ENCODE measurements around the gene CTTN.

CTTN gene

DNA sequence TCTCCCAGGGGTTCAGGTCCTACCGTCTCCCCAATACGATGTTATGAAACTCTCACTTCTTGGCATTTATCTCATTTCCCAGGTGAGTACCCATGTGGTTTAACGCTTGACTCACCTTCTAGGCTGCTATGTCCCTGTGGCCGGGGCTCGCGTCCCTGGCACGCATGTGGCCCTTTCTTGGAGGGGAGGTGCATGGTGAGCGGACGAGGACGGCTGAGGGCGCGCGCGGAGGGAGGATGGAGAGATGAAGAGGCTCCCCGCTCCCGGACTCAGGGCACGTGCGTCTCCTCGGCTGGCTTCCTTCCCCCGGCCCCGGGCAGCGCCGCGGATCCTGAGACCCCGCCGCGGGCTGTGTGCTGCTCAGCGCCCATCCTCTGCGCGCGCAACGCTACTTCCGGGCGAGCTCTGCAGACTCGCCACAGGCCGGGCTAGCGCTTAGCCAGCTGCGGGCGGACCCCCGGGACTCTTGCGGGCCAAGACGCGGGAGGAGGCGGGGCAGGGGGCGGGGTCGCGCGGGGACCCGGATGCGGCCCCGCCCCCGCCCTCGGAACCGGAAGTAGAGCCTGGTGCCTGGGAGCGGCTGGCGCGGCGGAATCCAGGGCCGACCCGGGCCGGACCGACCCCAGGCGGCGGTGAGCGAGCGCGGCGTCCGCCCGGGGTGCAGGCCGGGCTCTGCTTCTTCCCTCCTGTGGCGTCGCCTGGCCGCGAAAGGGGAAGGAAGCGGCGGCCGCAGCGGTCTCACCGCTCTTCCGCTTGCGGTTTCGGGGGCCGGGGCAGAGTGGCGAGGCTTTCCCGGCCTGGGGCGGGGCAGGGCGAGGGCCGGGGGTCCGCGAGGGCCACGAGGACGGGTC is at the start of gene CTTN:
CTTN (plus strand) TSS at position 547 of the 851 bp plus-strand sequence. CDS start 8,769 bp downstream, outside the sequence.
- peak; percentile 84 for DNase-seq

DNA sequence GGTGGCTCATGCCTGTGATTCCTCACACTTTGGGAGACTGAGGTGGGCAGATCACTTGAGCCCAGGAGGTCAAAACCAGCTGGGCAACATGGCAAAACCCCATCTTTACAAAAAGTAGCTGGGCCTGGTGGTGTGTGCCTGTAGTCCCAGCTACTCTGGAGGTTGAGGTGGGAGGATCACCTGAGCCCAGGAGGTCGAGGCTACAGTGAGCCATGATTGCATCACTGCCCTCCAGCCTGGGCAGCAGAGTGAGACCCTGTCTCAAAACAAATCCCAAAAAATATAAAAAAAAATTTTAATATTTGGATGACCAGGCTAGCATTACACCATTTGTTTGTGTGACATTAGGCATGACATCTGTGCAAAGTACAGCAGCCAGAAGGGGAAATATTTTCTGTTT is 49.7 kb upstream of the CTTN start:
- DNase-seq, result no peak

DNA sequence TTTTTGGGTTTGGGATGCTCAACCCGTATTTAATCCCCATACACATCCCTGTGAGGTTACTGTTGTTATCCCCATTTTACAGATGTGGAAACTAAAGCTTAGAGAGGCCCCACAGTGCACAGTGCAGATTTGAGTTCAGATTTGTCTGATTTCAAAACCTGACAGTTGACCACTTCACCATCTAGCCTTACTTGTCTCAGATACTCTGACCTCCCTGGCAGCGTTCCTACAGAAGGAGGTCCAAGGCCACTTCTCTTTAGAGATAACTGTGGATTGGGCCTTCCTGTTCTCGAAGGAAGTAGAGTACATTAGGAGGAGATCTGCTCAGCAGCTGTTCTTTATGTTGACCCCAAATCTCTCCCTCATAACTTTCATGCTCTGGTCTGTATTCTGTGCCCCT is 46.7 kb upstream of the CTTN start:
- no peak for DNase-seq

DNA sequence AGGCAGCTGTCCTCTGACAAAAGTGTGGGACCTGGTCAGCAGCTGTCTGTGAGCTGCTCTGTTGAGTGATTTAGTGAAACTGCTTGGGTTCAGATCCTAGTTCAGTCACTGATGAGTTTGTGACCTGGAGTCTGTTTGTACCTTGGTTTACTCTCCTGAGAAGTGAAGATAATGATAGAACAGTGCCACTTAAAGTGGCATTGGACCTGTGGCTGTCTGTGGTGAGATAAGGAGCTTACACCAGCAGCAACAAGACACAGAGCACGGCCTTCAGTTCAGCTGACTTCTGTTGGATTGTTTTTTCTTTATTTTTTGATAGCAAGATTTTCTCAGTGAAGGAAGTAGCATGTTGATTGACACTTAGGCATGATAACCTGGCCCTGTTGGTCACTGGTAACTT is 46.2 kb upstream of the CTTN start:
- no peak for DNase-seq

DNA sequence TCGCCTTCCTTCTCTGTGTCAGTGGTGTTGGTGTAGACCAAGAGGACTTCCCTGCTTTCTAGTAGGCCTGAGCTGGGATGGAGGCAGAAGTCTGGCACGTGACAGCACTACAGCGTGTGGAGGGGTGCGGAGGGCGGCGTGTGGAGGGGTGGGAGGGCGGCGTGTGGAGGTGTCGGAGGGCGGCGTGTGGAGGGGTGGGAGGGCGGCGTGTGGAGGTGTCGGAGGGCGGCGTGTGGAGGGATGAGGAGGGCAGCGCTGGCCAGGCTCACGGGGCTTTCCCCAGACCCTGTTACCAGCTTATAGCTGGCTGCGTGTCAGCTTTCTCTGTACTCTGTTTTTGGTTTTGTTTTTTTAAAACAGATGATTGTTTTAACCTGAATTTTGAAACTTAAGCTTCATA is 45.7 kb upstream of the CTTN start:
- no peak for DNase-seq

DNA sequence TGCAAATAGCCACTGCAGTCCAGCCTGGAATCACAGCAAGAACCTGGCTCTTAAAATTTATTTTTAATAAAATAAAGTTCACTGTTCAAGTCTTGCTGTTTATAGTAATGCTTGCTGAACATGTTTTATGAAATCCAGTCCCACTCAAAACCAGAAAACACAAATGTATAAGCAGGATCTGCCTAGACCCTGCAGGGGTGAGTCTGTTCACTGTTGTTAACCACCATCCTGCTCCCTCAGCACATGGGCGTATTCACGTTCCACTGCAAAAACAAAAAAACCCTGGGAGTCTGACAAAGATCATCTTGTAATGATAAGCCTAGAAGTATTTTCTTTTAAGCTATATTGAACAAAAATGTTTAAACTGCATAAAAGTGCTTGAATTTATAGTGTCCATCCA is 45.0 kb upstream of the CTTN start:
- no peak for DNase-seq

DNA sequence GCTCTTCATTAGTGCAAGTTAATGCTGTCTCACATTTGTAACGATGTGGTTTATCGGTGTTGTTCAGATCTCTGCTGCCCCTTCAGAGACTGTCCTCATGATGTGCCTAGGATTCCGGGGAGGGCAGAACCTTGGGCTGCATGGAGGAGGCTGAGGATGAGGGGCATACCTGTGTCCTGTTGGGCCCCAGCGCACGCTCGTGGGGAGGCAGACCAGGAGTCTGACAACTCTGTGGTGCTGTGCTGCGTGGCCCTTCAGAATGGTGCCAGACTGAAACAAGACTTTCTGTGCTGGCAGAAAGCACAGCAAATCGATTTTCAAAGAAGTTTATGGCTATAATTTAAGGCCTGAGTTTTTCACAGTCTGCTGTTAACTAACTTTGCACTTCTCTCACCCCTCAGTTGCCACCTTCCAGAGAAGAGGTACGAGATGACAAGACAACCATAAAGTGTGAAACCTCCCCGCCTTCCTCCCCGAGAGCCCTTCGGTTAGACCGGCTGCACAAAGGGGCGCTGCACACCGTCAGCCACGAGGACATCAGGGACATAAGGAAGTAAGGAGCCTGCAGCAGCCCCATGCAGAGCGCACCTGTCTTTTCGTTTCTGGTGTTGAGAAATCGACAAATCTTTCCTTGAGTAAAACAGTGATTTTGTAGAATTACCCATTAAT is 44.3 kb upstream of the CTTN start:
- DNase-seq, result no peak

DNA sequence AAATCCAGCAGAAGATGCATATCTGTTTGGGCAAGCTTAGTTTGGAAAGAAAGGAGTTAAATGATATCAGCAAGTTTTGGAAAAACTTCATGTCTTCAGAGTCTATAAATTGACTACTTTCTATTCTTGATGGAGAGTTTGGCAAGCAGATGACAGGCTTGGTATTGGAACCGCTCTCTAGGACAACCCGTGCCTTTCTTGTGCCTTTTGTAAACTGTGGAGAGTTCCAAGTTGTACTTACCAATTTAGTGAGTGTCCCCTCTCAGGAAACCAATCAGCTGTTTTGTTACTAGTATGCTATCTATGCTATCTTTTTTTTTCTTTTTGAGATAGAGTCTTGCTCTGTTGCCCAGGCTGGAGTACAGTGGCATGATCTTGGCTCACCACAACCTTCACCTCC is 43.7 kb upstream of the CTTN start:
- DNase-seq, result no peak

DNA sequence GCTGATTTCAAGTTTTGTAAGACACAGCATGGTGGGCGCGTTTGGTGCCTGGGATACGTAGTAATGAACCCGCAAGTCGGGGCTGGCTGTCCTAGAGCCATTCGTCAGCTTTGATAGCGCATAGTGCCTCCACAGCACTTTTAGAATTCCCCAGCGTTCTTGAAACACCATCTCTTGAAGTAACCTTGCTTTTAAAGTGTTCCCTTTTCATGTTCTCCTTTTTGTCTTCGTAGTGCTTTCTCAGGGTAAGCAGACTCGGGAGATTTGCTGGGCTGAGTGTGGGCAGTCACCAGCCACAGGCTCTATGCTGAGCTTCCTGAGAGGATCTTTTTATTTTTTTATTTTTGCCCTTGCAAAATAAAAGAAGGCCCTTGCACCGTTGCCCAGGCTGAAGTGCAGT is 39.6 kb upstream of the CTTN start:
- no peak for DNase-seq

DNA sequence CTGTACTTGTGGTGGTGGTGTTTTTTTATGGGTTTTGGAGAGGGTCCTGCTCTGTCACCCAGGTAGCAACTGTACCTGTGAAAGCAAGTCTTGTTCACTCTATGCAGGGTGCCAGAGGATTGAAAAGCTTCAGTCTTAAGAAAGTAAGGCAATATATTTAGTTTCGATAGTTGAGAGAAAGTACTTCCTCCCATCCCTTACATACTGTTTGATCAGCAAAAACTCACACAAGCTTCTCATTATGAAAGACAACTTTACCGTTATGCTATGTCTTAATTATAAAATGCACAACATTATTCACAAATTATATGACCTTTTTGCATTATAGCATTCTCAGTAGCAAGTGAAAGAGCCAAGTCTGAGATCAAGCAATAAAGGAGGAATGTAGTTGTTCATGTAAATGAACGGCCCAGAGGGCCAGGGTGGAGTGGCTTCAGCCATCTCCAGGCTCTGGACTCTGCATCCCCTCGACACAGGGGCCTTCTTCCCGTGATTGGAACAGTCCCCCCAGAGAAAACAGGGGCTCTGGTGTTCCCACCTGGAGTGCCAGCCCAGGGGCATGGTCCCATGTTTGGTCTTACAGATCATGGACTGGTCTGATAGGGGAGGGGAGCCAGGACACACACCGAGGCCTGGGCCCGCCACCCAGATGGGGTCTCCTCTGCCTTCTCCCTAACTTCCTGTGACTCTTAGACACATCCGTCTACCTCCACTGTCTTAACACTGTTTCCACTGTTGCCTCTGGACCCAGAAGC is 38.7 kb upstream of the CTTN start:
- no peak for DNase-seq

DNA sequence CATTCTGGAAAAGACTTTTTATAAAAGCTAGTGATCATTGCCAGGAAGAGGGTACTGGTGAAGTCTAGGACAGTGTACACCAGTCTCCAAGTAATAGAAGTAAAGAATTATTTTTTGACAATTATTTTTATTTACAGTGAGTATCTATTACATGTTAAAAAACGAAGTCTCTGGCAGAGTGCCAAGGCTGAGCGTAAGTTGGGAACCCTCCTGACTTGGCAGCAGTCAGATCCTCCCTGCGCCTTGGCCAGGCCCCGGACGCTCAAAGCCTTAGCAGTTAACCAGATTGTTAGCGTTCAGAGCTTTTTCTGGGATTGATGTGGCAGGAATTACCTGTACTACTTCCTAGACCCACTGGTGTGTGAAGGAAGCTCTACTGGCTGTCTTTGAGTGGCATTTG is 38.1 kb upstream of the CTTN start:
- no peak for DNase-seq

DNA sequence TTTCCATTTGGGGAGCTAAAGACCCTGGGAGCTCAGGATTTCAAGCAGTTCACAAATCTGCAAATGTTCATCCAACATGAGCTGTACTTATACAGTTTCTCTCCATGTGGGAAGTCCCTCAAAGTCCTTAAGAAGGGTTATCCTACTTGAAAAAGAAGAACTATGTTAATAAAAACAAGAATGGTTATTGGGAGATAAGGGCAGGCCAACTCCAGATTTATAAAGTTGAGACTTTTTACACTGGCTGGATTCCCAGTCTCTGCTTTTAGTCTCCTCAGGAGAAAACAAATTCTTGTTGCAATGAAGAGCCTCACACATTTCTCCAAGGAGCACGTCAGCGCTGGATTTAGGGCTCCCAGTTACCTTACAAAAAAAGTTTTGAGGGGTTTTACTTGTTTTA is 34.2 kb upstream of the CTTN start:
- DNase-seq, result no peak

DNA sequence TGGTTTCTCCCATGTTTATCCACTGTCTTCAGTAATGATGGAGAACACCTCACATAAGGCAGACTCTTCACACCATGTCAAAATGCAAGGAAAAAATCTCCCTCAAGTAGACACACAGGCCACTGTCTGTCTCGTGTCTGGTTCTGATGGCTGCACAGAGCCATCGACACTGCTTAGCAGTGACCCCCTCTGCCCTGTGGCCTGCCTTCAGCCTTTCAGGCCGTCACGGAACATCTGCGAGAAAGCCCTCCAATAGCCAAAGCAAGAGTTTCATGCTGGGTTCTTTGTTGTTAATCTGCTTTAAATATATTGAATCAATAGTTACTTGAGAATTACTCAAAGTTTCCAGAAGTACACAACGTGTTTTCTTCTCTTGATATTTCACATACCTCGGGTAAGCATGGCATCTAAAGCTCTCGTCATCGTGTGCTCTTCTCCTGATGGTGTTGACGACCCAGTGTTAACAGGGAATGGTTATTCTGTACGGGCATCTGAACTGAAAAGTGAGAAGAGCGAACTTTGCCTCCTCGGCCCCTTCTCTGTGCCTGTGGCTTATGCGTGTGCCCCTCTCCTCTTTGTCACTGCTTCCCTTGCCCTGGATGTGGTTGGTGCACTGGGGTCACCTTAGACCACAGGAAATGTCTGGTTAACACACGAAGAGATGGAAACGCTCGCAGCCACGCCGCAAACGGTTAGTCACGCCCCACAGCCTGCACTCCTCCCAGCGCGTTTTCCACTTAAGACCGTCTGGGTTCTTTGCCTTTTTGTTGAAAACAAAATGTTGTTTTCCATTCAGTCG is 33.4 kb upstream of the CTTN start:
- no peak for DNase-seq

DNA sequence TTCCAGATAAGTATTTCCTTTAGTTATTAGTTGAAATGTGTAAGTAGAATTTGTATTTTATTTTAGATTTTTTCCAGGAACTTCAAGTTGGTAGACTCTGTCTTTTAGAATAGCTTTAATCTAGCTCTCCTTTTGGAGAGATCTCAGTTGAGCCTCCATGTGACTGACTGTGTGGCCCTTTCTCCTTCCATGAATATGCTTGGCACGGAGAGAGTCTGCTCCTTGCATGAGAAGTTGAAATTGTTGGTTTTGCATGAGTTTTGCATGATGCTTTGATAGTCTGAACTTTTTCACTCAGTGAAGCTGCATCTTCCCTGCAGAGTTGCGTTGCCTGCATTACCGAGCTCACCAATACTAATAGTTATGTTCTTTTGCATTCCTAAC is 32.8 kb upstream of the CTTN start:
- DNase-seq, result no peak

DNA sequence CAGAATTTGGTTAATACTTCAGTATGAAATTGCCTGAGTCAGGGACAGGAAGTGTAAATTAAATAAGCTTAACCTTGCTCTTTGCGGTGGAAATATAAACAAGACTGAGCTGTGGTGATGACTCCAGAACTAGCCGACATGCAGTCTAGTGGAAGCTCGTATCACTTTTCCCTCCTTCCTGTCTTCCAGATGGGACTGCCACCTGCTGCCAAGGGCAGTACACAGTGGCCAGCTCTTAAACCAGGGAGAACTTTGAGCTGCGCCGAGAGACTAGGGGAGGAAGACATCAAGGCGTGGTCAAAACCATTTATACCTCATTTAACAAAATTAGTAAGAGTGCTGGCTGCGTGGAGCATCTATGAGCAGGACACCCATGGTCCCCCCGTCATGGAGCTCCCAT is 31.3 kb upstream of the CTTN start:
- no peak for DNase-seq

DNA sequence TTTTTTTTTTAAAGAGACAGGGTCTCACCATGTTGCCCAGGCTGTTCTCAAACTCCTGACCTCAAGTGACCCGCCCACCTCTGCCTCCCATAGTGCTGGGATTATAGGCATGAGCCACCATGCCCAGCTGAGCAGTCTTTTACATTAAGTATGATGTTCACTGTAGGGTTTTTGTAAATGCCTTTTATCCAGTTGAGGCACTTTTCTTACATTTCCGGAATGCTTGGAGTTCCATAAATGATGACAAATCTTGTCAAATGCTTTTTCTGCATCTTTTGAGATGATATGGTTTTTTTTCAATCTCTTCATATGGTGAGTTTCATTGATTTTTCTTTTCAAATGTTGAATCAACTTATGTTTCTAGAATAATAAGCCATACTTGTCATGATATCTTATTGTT is 29.4 kb upstream of the CTTN start:
- DNase-seq, result no peak

DNA sequence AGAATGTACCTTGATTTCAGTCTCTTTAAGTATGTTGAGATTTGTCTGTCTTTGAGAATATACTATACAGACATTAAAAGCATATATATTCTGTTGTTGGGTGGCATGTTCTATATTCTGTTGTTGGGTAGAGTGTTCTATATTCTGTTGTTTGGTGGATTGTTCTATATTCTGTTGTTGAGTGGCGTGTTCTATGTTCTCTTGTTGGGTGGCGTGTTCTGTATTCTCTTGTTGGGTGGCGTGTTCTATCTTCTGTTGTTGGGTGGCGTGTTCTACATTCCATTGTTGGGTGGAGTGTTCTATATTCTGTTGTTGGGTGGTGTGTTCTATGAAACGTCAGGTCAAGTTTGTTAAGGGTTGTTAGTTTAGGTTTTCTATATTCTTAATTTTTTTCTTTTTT is 27.1 kb upstream of the CTTN start:
- DNase-seq, result no peak

DNA sequence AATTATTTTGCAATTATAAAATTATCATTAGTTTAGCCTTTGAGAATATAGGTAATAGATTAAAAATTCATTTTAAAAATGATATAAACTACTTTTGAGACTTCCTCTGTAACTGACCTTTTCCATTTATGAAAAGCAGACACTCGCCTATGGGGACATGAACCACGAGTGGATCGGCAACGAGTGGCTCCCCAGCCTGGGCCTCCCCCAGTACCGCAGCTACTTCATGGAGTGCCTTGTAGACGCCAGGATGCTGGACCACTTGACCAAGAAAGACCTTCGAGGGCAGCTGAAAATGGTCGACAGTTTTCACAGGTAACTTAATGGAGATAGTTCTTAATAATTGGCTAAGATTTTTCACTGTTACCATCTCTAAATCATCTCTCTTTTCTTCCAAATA is 26.3 kb upstream of the CTTN start:
- DNase-seq, result no peak

DNA sequence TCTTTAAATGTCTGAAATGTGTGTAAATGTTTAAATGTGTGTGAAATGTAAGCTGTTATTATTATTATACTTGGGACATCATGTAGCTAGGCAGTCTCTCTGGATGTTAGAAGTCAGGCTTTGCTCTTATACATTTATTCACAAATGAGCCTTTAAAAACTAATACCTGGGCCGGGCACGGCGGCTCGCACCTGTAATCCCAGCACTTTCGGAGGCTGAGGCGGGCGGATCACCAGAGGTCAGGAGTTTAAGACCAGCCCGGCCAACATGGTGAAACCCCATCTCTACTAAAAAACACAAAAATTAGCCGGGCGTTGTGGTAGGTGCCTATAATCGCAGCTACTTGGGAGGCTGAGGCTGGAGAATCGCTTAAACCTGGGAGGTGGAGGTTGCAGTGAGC is 21.7 kb upstream of the CTTN start:
- DNase-seq, result no peak

DNA sequence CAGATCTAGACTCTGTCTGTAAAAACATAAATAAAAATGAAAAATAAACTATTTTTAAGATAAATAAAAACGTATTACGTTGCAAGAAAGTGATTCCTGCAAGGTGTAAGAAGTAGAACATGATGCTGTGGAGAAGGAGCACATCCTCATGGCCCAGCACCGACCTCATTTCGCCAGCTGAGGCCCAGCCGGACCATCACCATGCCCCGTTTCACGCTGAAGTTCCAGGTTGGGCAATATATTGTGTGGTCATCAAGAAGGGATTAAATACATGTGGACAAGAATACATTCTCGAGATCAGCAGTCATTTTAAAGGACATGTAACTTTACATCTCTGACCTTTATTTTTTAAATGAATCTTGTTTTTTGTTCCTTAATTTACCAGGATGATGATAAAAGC is 20.7 kb upstream of the CTTN start:
- DNase-seq, result no peak

DNA sequence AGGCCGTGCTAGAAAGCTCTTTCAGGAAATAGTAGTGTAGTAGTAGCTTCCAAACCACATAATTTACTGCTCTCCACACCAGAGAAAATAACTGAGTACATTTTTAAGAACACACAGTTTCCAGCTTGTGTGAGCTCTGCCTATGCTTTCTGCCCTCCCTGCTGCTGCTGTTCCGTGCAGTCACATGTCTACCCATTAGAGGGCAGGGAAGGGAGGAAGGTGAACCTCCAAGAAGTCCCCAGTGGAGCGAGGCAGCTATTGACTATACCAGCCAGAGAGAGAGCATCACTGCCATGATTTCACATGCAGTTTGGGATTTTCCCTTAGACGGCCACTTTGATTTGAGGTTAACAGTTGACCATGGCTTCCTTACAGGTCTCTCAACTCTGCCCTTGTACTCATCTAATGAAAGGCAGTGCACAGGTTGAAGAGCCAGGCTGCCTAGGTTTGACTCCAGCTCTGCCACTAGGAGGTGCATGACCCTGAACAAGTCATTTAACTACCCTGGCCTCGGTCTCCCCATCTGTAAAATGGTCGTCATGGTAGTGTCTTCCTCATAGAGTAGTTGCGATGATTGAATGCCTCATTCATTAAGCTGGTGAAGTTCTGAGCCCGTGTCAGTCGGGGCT is 19.7 kb upstream of the CTTN start:
- no peak for DNase-seq

DNA sequence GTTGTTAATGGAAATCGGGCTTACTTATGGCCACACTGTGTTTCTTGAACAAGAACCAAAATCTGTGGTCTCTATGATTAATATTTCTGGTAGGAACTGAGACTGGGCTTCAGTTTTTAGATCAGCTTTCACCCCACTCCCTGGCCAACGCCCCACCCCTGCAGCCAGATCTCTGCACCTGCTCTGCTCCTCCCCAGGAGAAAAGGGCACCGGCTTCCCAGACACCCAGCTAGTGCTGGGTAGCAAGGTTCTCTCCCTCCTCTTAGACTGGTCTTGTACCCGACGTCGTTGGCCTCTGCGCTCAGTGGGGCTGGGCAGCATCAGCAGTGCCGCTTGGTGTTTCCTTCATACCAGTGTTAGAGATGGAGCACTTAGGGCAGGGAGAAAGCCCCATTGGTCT is 17.0 kb upstream of the CTTN start:
- no peak for DNase-seq

Data from NCI-H1436 (cell line).